Activated CD4-positive, alpha-beta T cell treated with anti-CD3 and anti-CD28 coated beads for 36 hours (primary cell): Measurements from ENCODE around the gene RPLP2. TPM values are rescaled to one million over a fixed set of nuclear protein-coding genes. Genes with fewer than 3 reads are reported as not detected.

Source experiments
- ATAC-seq: fragments of 200-7000 bp; cut with Tn5 transposase; one replicate; pipeline ENCODE4 v1.10.0; 2021; ENCODE audit warnings: mild to moderate bottlenecking, moderate library complexity
- CTCF ChIA-PET: fragments of 350-600 bp; sonication (Branson Sonifier 250); formaldehyde crosslinking; loops from one replicate; lab custom pipeline; 2021; ENCODE audit warnings: antibody characterized with exemption; lab: Charles Lee
- POLR2A ChIA-PET: fragments of 350-600 bp; sonication (Branson Sonifier 250); formaldehyde crosslinking; loops from one replicate; lab custom pipeline; 2021; ENCODE audit warnings: antibody characterized with exemption, inconsistent platforms; lab: Charles Lee
- DNase-seq: peaks from one replicate; pipeline ENCODE4 v3.0.0-alpha.2; 2020
- H3K27ac Mint-ChIP-seq: one replicate; pipeline ENCODE4 v1.8.0; 2021; ENCODE audit warnings: mixed read lengths
- H3K27me3 Mint-ChIP-seq: one replicate; pipeline ENCODE4 v1.8.0; 2021; ENCODE audit warnings: mixed read lengths
- H3K36me3 Mint-ChIP-seq: one replicate; pipeline ENCODE4 v1.8.0; 2021; ENCODE audit warnings: low read depth, mixed read lengths
- H3K4me1 Mint-ChIP-seq: one replicate; pipeline ENCODE4 v1.8.0; 2021; ENCODE audit warnings: mixed read lengths
- H3K4me3 Mint-ChIP-seq: one replicate; pipeline ENCODE4 v1.8.0; 2021; ENCODE audit warnings: mild to moderate bottlenecking, moderate library complexity, mixed read lengths
- H3K9me3 Mint-ChIP-seq: one replicate; pipeline ENCODE4 v1.8.0; 2021; ENCODE audit warnings: low read depth, mixed read lengths
- intact Hi-C, 2 experiments: fragments of 100-400 bp; cut with DNase I in 1 of 2; cut with micrococcal nuclease in 1 of 2; formaldehyde crosslinking; loops; one replicate each; pipeline versions ENCODE4 v1.14.2 to v1.15.1; 2022 to 2024; cut with DNase I, micrococcal nuclease
- total RNA-seq, 2 experiments: library from RNA; stranded (reverse); gene quantifications; one replicate each; pipeline ENCODE4 v1.2.3, GENCODE V29; 2021

RPLP2 gene
- total RNA-seq, 2 experiments from 2014 or later: 2,132 to 3,230 TPM

- Mint-ChIP-seq H3K4me3 (no peak overlapping the region), H3K4me1 (peaks cover 10% of the 10 kb centered on the region), H3K36me3 (peaks cover 33% of the 10 kb centered on the region), H3K9me3 (no peaks in the 10 kb centered on the region), H3K27ac (peak overlapping the region; percentile 14), H3K27me3 (no peaks in the 10 kb centered on the region)
- peak; percentile 64 for ATAC-seq
- no peak for DNase-seq
- intact Hi-C loops: no loop called here
- CTCF ChIA-PET: interaction anchor here (0.7 to 1.3 kb wide), 5 partner anchors 10 to 557 kb away, joined by 3 read pairs; partner anchors contain the start of gene TMEM80
- POLR2A ChIA-PET: no interaction called here
These were observed 43.4 kb upstream of the RPLP2 start for GRCh38 chr11:766106-766935.

- ATAC-seq: no peak
- DNase-seq: no peak
- intact Hi-C loops: no loop called here
- Mint-ChIP-seq H3K36me3 (peaks cover 28% of the 10 kb centered on the region), H3K4me1 (peaks cover 10% of the 10 kb centered on the region), H3K27ac (peak overlapping the region; percentile 14), H3K27me3 (no peaks in the 10 kb centered on the region), H3K9me3 (no peaks in the 10 kb centered on the region), H3K4me3 (no peak overlapping the region)
- POLR2A ChIA-PET: no interaction called here
- CTCF ChIA-PET: interaction anchor here (1.0 kb wide), 1 partner anchor 40 kb away, joined by 3 read pairs; no protein-coding TSS in a partner anchor
These were observed 42.9 kb upstream of the RPLP2 start for GRCh38 chr11:766936-767210.

- ChIA-PET CTCF (no interaction called here), POLR2A (no interaction called here)
- Mint-ChIP-seq H3K9me3 (no peaks in the 10 kb centered on the region), H3K36me3 (peaks cover 25% of the 10 kb centered on the region), H3K4me1 (peaks cover 10% of the 10 kb centered on the region), H3K4me3 (no peak overlapping the region), H3K27me3 (no peaks in the 10 kb centered on the region), H3K27ac (no peak overlapping the region)
- no peak for ATAC-seq
- DNase-seq: no peak
- intact Hi-C loops: no loop called here
These were observed 42.5 kb upstream of the RPLP2 start for GRCh38 chr11:767238-767637.

- peaks cover 14% of the 10 kb centered on the region for H3K36me3 Mint-ChIP-seq
- ATAC-seq: no peak
- no peak overlapping the region for H3K27ac Mint-ChIP-seq
- H3K9me3 Mint-ChIP-seq: no peaks in the 10 kb centered on the region
- CTCF ChIA-PET: no interaction called here
- no peak overlapping the region for H3K4me3 Mint-ChIP-seq
- peaks cover 12% of the 10 kb centered on the region for H3K4me1 Mint-ChIP-seq
- no peaks in the 10 kb centered on the region for H3K27me3 Mint-ChIP-seq
- no peak for DNase-seq
- POLR2A ChIA-PET: no interaction called here
- intact Hi-C loops: no loop called here
These were observed 39.7 kb upstream of the RPLP2 start for GRCh38 chr11:769887-770641.

GRCh38 chr11:770642-771616 lies 38.8 kb upstream of the RPLP2 start:
- POLR2A ChIA-PET: no interaction called here
- Mint-ChIP-seq H3K4me3 (no peak overlapping the region), H3K36me3 (peaks cover 10% of the 10 kb centered on the region), H3K4me1 (peaks cover 19% of the 10 kb centered on the region), H3K27ac (no peak overlapping the region), H3K27me3 (no peaks in the 10 kb centered on the region), H3K9me3 (no peaks in the 10 kb centered on the region)
- ATAC-seq: no peak
- CTCF ChIA-PET: no interaction called here
- intact Hi-C loops: no loop called here
- no peak for DNase-seq

- Mint-ChIP-seq H3K27me3 (no peaks in the 10 kb centered on the region), H3K36me3 (peaks cover 11% of the 10 kb centered on the region), H3K4me3 (no peak overlapping the region), H3K4me1 (peaks cover 19% of the 10 kb centered on the region), H3K9me3 (no peaks in the 10 kb centered on the region), H3K27ac (no peak overlapping the region)
- intact Hi-C loops: no loop called here
- ATAC-seq (no peak), DNase-seq (no peak)
- ChIA-PET CTCF (no interaction called here), POLR2A (no interaction called here)
These were observed 38.1 kb upstream of the RPLP2 start for GRCh38 chr11:771617-772204.

- peaks cover 11% of the 10 kb centered on the region for H3K36me3 Mint-ChIP-seq
- H3K4me3 Mint-ChIP-seq: no peak overlapping the region
- H3K4me1 Mint-ChIP-seq: peaks cover 14% of the 10 kb centered on the region
- ChIA-PET POLR2A (no interaction called here), CTCF (no interaction called here)
- DNase-seq: no peak
- H3K9me3 Mint-ChIP-seq: no peaks in the 10 kb centered on the region
- no peak for ATAC-seq
- no peaks in the 10 kb centered on the region for H3K27me3 Mint-ChIP-seq
- intact Hi-C loops: no loop called here
- H3K27ac Mint-ChIP-seq: no peak overlapping the region
These were observed 37.1 kb upstream of the RPLP2 start for GRCh38 chr11:772429-773390.

GRCh38 chr11:773425-773824 lies 36.3 kb upstream of the RPLP2 start:
- H3K27me3 Mint-ChIP-seq: no peaks in the 10 kb centered on the region
- CTCF ChIA-PET: no interaction called here
- POLR2A ChIA-PET: no interaction called here
- H3K27ac Mint-ChIP-seq: no peak overlapping the region
- H3K4me3 Mint-ChIP-seq: no peak overlapping the region
- peaks cover 14% of the 10 kb centered on the region for H3K4me1 Mint-ChIP-seq
- peaks cover 11% of the 10 kb centered on the region for H3K36me3 Mint-ChIP-seq
- H3K9me3 Mint-ChIP-seq: no peaks in the 10 kb centered on the region
- intact Hi-C loops: no loop called here
- ATAC-seq (no peak), DNase-seq (no peak)

- H3K4me1 Mint-ChIP-seq: peaks cover 15% of the 10 kb centered on the region
- CTCF ChIA-PET: no interaction called here
- H3K36me3 Mint-ChIP-seq: peaks cover 12% of the 10 kb centered on the region
- H3K27me3 Mint-ChIP-seq: no peaks in the 10 kb centered on the region
- ATAC-seq (no peak), DNase-seq (no peak)
- intact Hi-C loops: no loop called here
- H3K27ac Mint-ChIP-seq: no peak overlapping the region
- H3K9me3 Mint-ChIP-seq: no peaks in the 10 kb centered on the region
- POLR2A ChIA-PET: no interaction called here
- H3K4me3 Mint-ChIP-seq: no peak overlapping the region
These were observed 35.9 kb upstream of the RPLP2 start for GRCh38 chr11:773830-774229.

GRCh38 chr11:774873-775592 lies 34.7 kb upstream of the RPLP2 start:
- peak; percentile 12 for DNase-seq
- POLR2A ChIA-PET: interaction anchor here (0.7 kb wide), 1 partner anchor 20 kb away, joined by 3 read pairs; no protein-coding TSS in a partner anchor
- Mint-ChIP-seq H3K4me3 (peak overlapping the region; percentile 89), H3K27ac (no peak overlapping the region), H3K9me3 (no peaks in the 10 kb centered on the region), H3K27me3 (no peaks in the 10 kb centered on the region), H3K4me1 (peaks cover 20% of the 10 kb centered on the region), H3K36me3 (peaks cover 15% of the 10 kb centered on the region)
- intact Hi-C loops: no loop called here
- CTCF ChIA-PET: interaction anchor here (0.6 to 1.2 kb wide), 5 partner anchors 9 to 31 kb away, joined by 3 to 5 read pairs (median 3); partner anchors contain the start of gene CEND1
- ATAC-seq: no peak
